Measurements from ENCODE around the gene UCP1.

UCP1 gene, protein sequence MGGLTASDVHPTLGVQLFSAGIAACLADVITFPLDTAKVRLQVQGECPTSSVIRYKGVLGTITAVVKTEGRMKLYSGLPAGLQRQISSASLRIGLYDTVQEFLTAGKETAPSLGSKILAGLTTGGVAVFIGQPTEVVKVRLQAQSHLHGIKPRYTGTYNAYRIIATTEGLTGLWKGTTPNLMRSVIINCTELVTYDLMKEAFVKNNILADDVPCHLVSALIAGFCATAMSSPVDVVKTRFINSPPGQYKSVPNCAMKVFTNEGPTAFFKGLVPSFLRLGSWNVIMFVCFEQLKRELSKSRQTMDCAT

GRCh38 chr4:140568507-140569306 is at the start of gene UCP1:
Gene UCP1, minus strand, starts transcription at chr4:140568961. Its CDS starts 232 bp downstream, at chr4:140568729.
- no peak for DNase-seq (ENCODE audit: low read depth, low spot score)

GRCh38 chr4:140617499-140618248 is 48.9 kb upstream of the UCP1 start:
- DNase-seq (ENCODE audit: low read depth, low spot score) = no peak

GRCh38 chr4:140615451-140615850 is 46.7 kb upstream of the UCP1 start:
- DNase-seq (ENCODE audit: low read depth, low spot score) = no peak

DNA sequence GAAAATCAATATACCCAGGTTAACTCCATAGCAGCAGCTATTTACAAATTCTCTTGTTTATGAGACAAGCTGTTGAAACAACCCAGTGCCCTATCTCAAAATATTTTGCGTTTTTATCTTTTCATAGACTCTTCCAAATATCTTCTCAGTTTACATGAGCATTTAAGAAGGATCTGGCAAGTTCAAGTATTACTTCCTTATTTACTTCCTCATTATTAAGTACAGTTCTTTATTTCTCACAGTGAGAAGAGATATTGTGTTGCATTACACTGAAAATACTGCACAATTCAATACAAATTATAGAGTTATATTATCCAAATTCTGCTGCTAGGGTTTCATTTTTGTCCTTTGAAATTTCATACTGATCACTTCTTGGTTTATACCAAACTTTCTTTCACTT is 43.6 kb upstream of the UCP1 start:
- no peak for DNase-seq (ENCODE audit: low read depth, low spot score)

DNA sequence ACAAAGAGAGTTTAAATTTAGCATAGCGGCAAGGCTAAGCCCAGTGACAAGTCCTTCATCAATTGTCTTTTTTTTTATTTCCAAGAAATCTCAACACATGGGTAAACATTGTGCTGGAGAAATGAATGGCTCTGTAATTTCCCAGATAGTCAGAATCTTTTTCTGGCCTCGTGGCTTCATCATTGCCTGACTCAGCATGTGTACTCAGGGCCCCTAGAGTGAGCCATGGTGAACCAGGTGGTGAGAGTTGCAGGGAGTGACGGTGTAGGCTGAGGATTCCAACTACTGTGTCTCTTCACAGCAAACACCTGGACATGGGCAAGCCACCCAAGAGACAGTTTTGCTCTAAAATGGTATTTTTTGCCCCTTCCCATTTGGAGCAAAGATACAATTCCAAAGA is 43.1 kb upstream of the UCP1 start:
- DNase-seq (ENCODE audit: low read depth, low spot score) = no peak

- no peak for DNase-seq (ENCODE audit: low read depth, low spot score)
Measured at GRCh38 chr4:140609548-140610425, 41.0 kb upstream of the UCP1 start.

DNA sequence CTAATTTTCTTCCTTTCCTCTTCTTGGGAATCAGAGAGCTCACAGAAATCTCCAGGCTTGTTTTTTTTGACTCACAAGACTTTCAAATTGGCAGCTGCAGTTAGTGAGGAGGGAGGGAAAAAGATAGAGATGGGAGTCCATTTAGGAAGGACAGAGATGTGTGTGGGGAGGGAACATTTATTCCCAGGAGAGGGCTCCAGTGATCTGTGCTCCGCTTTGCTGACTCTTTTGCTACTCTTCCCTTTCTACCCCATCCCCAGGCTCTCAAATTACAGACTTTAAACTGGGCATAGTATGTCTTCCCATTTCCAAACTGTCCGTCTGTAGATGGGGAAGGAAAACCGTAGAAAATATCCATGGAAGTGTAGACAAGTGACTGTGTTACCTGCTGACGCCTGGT is 39.1 kb upstream of the UCP1 start:
- no peak for DNase-seq (ENCODE audit: low read depth, low spot score)

GRCh38 chr4:140604544-140604943 is 35.8 kb upstream of the UCP1 start:
- no peak for DNase-seq (ENCODE audit: low read depth, low spot score)

GRCh38 chr4:140603286-140603685 is 34.5 kb upstream of the UCP1 start:
- DNase-seq (ENCODE audit: low read depth, low spot score) = no peak

DNA sequence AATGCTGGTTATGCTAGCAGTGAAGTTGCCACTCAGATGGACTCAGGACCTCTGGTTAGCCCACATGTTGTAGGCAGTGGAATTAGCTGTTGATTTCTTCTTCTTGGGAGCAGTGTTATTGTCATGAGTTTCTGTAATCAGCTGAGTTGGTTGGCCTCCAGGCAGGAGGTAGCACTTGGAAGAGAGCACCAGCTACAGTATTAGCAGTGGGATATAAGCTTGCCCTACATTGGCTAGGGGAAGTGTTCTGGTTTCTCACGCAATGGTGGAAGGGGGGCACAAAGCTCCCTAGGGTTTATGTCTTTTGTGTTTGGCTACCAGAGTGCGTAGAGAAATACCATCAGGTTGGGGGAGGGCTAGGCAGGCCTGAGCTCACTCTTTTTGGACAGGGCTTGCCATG is 34.0 kb upstream of the UCP1 start:
- no peak for DNase-seq (ENCODE audit: low read depth, low spot score)

DNA sequence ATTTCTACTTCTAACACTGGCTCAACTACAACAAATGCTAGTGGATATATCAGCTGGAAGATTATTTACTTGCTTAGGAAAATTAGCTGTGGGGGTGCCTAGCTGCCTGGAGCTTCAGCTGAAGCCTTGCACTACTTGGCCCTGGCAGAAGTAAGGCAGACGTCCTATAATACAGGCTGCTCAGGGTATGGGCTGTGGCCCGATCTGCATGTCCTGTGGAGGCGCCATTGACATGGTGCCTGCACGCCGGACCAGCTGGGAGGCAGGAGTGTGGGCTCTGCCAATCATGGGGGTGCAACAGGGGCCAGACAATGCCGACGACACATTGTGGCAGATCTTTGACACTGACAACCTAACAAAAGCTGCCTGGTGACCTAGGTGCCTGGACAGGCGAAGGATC is 31.6 kb upstream of the UCP1 start:
- DNase-seq (ENCODE audit: low read depth, low spot score) = no peak

DNA sequence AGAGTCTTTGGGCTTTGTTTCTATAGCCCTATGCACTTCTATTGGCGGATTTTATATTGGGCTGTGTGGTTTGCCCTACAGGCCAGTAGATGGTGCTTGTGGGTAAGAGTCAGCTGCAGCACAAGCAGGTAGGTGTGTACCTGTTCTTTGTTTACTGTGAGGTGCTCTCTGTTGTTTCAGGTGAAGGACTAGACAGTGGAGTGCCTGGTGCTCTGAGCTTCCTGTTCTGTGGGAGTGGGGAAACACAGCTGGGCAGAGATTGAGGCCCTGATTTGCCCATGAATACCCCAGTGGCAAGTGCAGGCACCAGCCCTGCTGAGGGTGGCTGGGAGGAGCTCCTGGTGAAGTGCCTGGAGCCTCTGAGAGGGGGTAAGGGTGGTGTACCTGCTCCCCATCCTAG is 26.3 kb upstream of the UCP1 start:
- no peak for DNase-seq (ENCODE audit: low read depth, low spot score)

GRCh38 chr4:140584439-140584838 is 15.7 kb upstream of the UCP1 start:
- DNase-seq (ENCODE audit: low read depth, low spot score) = no peak

- no peak for DNase-seq (ENCODE audit: low read depth, low spot score)
Measured at GRCh38 chr4:140581078-140581477, 12.3 kb upstream of the UCP1 start.

- no peak for DNase-seq (ENCODE audit: low read depth, low spot score)
Measured at GRCh38 chr4:140579278-140579677, 10.5 kb upstream of the UCP1 start.

DNA sequence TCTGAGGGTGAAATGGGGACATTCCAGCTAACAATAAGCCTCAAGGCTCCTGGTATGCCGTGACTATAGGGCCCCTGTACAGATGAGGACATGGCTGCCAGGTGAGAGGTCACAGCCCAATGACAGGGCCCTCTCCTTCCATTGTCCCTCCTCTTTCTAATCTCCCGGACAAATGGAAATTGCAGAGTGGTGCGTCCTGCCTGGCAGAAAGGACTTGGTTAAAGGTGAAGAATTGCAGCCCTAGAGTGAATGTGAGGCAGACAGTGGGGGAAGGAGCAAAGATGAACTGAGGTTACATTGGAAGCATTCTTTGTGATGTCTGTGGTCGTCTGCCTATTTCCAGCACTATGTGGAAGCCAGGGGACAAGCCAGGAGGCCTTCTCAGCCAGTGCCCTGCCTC is 6.7 kb upstream of the UCP1 start:
- no peak for DNase-seq (ENCODE audit: low read depth, low spot score)

- DNase-seq (ENCODE audit: low read depth, low spot score) = no peak
Measured at GRCh38 chr4:140571620-140572019, 2.9 kb upstream of the UCP1 start.

- no peak for DNase-seq (ENCODE audit: low read depth, low spot score)
Measured at GRCh38 chr4:140569307-140569638, 512 bp upstream of the UCP1 start.

GRCh38 chr4:140559696-140560095 is 9.1 kb downstream of the UCP1 start:
- no peak for DNase-seq (ENCODE audit: low read depth, low spot score)

- DNase-seq (ENCODE audit: low read depth, low spot score) = no peak
Measured at GRCh38 chr4:140557831-140558435, 10.8 kb downstream of the UCP1 start.

All from activated naive CD8-positive, alpha-beta T cell treated with anti-CD3 and anti-CD28 coated beads, Interleukin-2, amount 50 U/mL, for 16 hours (primary cell).